ENCODE results near the gene CTRB2.

The CTRB2 gene

GRCh38 chr16:75235721-75236193 lies 28.8 kb upstream of the CTRB2 start:
- no peak overlapping the region for H3K27ac ChIP-seq
- TF ChIP-seq ZFX (IDR thresholded peaks at IDR 0.05; ENCODE audit: borderline replicate concordance) = no peak
- no peak for TF ChIP-seq CTCF (IDR thresholded peaks at IDR 0.05)

GRCh38 chr16:75234856-75235696 lies 28.1 kb upstream of the CTRB2 start:
- no peak overlapping the region for H3K27ac ChIP-seq
- TF ChIP-seq ZFX (IDR thresholded peaks at IDR 0.05; ENCODE audit: borderline replicate concordance) (no peak), CTCF (IDR thresholded peaks at IDR 0.05) (no peak)

GRCh38 chr16:75233611-75233938 lies 26.6 kb upstream of the CTRB2 start:
- no peak for TF ChIP-seq CTCF (IDR thresholded peaks at IDR 0.05)
- TF ChIP-seq ZFX (IDR thresholded peaks at IDR 0.05; ENCODE audit: borderline replicate concordance) = no peak
- no peak overlapping the region for H3K27ac ChIP-seq

GRCh38 chr16:75231570-75231969 lies 24.6 kb upstream of the CTRB2 start:
- TF ChIP-seq ZFX (IDR thresholded peaks at IDR 0.05; ENCODE audit: borderline replicate concordance) = no peak
- no peak for TF ChIP-seq CTCF (IDR thresholded peaks at IDR 0.05)
- no peak overlapping the region for H3K27ac ChIP-seq

- TF ChIP-seq CTCF (IDR thresholded peaks at IDR 0.05) = no peak
- H3K27ac ChIP-seq = no peak overlapping the region
These were observed 23.6 kb upstream of the CTRB2 start for GRCh38 chr16:75230471-75231110.

GRCh38 chr16:75229172-75230031 lies 22.4 kb upstream of the CTRB2 start:
- H3K27ac ChIP-seq = no peak overlapping the region
- TF ChIP-seq ZFX (IDR thresholded peaks at IDR 0.05; ENCODE audit: borderline replicate concordance) (no peak), CTCF (IDR thresholded peaks at IDR 0.05) (no peak)
